AG04449 (cell line): ENCODE data around the gene CDCA4.

Experiments
- CTCF ChIA-PET: fragments of 350-600 bp; formaldehyde crosslinking; extraction: SDS; loops from one replicate; lab custom pipeline; 2021; ENCODE audit warnings: antibody characterized with exemption; lab: Yijun Ruan, JAX
- POLR2A ChIA-PET: fragments of 400-600, 350-600 bp; formaldehyde crosslinking; extraction: SDS; loops from one replicate; lab custom pipeline; 2020; ENCODE audit warnings: antibody characterized with exemption, inconsistent platforms; lab: Yijun Ruan, JAX
- DNase-seq: peaks from one replicate; pipeline ENCODE4 v3.0.0-alpha.2; 2010; ENCODE audit warnings: low read depth, low spot score
- H3K4me3 ChIP-seq: 2 replicates; pipeline ENCODE4 v1.5.1; 2011; ENCODE audit warnings: low read depth, mild to moderate bottlenecking, control low read depth, low read length
- TF ChIP-seq, protein P1 (sequence below): IDR thresholded peaks from one replicate; pipeline ENCODE4 v1.5.1; 2011; ENCODE audit warnings: mild to moderate bottlenecking, moderate library complexity, low read length, control low read depth, inconsistent platforms; ENCODE audit not compliant: insufficient read depth; ENCODE audit errors: missing control alignments

Gene CDCA4

DNA sequence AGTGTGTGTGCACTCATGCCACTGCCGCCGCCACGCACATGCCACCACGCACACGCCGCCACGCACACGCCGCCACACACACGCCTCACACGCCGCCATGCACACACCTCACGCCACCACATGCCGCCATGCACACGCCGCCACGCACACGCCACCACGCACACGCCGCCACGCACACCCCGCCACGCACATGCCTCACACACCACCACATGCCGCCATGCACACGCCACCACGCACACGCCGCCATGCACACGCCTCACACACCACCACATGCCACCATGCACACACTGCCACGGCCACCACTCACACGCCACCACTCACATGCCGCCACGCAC is 29.0 kb downstream of the CDCA4 start:
- ChIA-PET POLR2A (no interaction called here), CTCF (no interaction called here)
- TF ChIP-seq, protein P1, sequence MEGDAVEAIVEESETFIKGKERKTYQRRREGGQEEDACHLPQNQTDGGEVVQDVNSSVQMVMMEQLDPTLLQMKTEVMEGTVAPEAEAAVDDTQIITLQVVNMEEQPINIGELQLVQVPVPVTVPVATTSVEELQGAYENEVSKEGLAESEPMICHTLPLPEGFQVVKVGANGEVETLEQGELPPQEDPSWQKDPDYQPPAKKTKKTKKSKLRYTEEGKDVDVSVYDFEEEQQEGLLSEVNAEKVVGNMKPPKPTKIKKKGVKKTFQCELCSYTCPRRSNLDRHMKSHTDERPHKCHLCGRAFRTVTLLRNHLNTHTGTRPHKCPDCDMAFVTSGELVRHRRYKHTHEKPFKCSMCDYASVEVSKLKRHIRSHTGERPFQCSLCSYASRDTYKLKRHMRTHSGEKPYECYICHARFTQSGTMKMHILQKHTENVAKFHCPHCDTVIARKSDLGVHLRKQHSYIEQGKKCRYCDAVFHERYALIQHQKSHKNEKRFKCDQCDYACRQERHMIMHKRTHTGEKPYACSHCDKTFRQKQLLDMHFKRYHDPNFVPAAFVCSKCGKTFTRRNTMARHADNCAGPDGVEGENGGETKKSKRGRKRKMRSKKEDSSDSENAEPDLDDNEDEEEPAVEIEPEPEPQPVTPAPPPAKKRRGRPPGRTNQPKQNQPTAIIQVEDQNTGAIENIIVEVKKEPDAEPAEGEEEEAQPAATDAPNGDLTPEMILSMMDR = no peak
- DNase-seq = no peak
- no peak overlapping the region for H3K4me3 ChIP-seq

DNA sequence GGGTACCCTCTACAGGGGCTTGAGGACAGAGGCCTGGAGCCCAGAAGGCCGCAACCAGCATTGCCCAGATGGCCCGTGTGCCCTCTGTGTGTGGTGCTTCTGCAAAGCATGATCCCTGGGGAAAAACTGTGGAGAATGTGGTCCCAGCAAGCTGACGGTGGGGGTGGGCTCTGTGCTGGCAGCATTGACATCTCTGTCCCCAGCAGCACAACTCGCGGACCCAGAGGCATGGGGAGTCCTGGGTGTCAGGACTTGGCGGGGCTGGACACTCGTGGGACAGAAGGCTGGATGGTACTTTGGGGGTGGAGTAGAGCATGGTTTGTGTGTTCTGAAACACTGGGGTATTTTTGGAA is 31.0 kb downstream of the CDCA4 start:
- TF ChIP-seq, protein P1 = no peak
- DNase-seq = no peak
- H3K4me3 ChIP-seq = no peak overlapping the region
- ChIA-PET POLR2A (no interaction called here), CTCF (interaction anchor here (2.6 to 7.7 kb wide), 2 partner anchors 15 to 55 kb away, joined by 14 to 37 read pairs; no protein-coding TSS in a partner anchor)

DNA sequence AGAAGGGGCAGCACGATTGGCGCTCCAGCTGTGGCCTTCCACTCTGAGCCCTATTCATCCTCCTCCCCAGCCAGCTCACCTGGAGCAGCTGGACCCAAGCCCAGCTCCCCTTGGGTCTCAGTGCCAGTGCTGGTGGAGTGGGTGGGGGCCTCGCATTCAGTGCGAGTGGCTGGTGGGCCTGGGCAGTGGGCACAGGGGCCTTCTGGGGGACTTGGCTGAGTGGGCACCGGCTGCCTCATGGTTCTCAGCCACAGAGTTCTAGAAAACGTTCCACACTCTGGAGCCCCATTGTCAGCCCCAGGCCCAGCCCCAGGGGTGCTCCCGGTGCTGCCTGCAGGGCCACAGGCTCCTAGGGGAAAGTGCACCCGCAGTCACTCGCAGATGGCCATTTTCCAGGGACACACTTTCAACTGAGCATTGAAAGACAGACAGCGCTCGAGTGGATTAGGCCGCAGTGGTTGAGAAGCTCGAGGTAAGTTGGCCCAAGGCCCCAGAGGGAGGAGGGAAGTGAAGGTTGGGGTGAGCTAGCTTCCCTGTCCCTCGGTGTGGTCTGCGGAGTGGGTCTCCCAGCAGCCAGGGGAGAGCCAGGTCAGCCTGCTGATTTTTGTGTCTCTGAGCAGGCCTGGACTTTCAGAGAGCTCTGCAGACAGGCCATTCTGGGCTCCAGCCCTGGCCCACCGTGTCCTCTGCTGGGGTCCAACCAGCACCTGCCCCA is 31.5 kb downstream of the CDCA4 start:
- CTCF ChIA-PET = interaction anchor here (2.6 to 7.7 kb wide), 2 partner anchors 14 to 55 kb away, joined by 14 to 37 read pairs; no protein-coding TSS in a partner anchor
- POLR2A ChIA-PET = no interaction called here

DNA sequence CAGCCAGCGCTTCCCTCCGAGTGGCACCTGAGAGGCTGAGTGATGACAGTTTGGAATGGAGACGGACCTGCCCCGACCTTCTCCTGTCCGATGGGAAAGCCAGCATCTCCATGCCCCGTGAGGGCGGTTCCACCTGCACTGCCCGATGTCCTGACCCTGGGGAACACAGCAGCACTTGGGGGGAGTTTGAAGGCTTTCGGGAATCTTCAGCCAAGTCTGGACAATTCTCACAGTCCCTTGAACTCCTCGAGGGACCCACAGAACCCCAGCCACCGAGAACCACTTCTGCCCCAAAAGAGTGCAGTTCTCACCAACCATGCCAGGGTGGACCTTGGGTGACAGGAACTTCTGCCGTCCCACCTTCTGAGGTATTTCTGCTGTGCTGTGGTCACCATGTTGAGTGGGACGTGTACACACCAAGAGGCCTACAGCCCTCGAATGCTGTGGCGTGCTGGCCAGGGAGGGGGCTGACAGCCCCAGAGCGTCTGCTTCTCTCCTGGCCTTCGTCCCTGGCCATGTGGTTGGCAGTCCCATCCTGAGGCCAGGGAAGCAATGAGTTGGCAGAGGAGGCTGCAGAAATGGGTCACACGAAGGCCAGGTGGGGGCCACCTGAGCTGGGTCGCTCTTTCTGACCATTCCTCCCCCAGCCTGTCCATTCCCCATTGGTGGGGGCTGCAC is 34.3 kb downstream of the CDCA4 start:
- ChIA-PET CTCF (interaction anchor here (1.4 to 7.7 kb wide), 2 partner anchors 11 to 58 kb away, joined by 6 to 37 read pairs; no protein-coding TSS in a partner anchor), POLR2A (no interaction called here)
- no peak for DNase-seq
- peak overlapping the region; percentile 70 for H3K4me3 ChIP-seq
- TF ChIP-seq, protein P1 = no peak

More for the DNA sequence above, 31.5 kb downstream of the CDCA4 start:
- no peak overlapping the region for H3K4me3 ChIP-seq
- TF ChIP-seq, protein P1 = no peak
- no peak for DNase-seq

DNA sequence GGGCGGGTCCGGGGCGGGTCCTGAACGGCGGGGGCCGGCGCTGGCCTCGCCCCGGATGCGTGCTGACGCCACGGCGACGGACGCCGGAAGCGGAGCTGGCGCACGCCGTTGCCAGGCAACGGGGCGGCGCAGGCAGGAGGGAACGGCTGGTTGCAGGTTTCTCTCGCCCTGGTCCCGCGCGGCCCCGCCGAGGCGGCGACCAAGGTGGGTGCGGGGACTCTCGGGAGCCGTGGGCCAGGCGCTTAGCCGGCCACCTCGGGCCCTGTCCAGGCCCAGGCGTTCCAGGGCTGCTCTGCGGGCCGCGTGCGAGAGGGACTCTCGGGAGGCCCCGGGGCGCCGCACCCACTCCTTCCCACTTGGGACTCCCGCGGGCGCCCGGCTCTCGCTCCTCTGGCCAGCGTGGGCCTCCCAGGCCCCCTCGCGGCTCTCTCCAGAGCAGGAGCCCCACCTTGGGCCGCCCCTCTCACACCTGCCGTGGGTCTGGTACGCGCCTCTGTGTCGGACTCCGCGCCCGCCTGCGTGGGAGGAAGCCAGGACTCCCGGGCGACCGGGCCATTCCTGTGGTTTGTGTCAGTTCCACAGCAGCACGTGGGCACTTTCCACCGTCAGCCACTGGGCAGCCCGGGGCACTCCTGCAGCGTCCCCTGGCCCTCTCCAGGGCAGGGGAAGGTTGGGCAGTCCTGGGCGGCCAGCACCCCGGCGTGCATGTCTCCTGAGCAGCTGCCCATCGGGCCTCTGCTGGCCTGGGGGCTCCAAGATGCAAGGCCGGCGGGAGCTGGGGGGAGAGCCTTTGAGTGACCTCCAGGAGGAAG is 35.0 kb downstream of the CDCA4 start, which contains the start of gene CLBA1:
Gene CLBA1 (plus strand): TSS at position 114 of the 812 bp plus-strand sequence. CDS start 644 bp downstream, at position 758.
- no peak for DNase-seq
- POLR2A ChIA-PET = interaction anchor here (1.0 to 1.5 kb wide), 2 partner anchors 13 to 16 kb away, joined by 4 to 5 read pairs; no protein-coding TSS in a partner anchor
- peak within 1 kb of the TSS; percentile 70 for H3K4me3 ChIP-seq
- TF ChIP-seq, protein P1 = no peak
- CTCF ChIA-PET = interaction anchor here (1.3 to 7.7 kb wide), 3 partner anchors 12 to 90 kb away, joined by 4 to 60 read pairs (median 37); no protein-coding TSS in a partner anchor
